Upper lobe of left lung (tissue), 6 donors: Measurements from ENCODE around the gene ZNF835. TPM values are rescaled to one million over a fixed set of nuclear protein-coding genes. Genes with fewer than 3 reads are reported as not detected.

ENCODE experiments used
- ATAC-seq, 2 donors: fragments of 200-7000 bp; cut with Tn5 transposase; one replicate each; pipeline ENCODE4 v1.9.1; 2022; ENCODE audit warnings: mild to moderate bottlenecking in 2 of 2, moderate library complexity in 2 of 2; ENCODE audit not compliant: low FRiP score in 2 of 2
- DNase-seq, 2 donors: peaks; one replicate each; pipeline ENCODE4 v3.0.0-alpha.2; 2019 to 2020
- H3K27ac ChIP-seq, 4 donors: fragments of 200-600 bp; sonication (generic); one replicate each; pipeline ENCODE4 v1.5.1; 2016 to 2019
- H3K27me3 ChIP-seq, 4 donors: fragments of 200-600 bp; sonication (generic); one replicate each; pipeline ENCODE4 v1.5.1; 2017 to 2019
- H3K36me3 ChIP-seq, 4 donors: fragments of 200-600 bp; sonication (generic); one replicate each; pipeline ENCODE4 v1.5.1; 2016 to 2019
- H3K4me1 ChIP-seq, 4 donors: fragments of 200-600 bp; sonication (generic); one replicate each; pipeline ENCODE4 v1.5.1; 2018 to 2019
- H3K4me3 ChIP-seq, 4 donors: fragments of 200-600 bp; sonication (generic); one replicate each; pipeline ENCODE4 v1.5.1; 2017 to 2019; ENCODE audit warnings: mild to moderate bottlenecking in 2 of 4, moderate library complexity in 1 of 4
- H3K9me3 ChIP-seq, 4 donors: fragments of 200-600 bp; sonication (generic); one replicate each; pipeline ENCODE4 v1.5.1; 2018 to 2019
- EP300 ChIP-seq, 4 donors: sonication (generic); formaldehyde crosslinking; IDR thresholded peaks; one replicate each; pipeline ENCODE4 v1.5.1; 2017; ENCODE audit warnings: antibody characterized with exemption in 4 of 4, control low read depth in 2 of 4
- POLR2A ChIP-seq, 4 donors: fragments of 450-650 bp; IDR thresholded peaks; one replicate each; pipeline ENCODE4 v1.5.1; 2016 to 2017; ENCODE audit warnings: antibody characterized with exemption in 4 of 4, mild to moderate bottlenecking in 2 of 4
- POLR2AphosphoS5 ChIP-seq, 2 donors: sonication (generic); formaldehyde crosslinking; IDR thresholded peaks; one replicate each; pipeline ENCODE4 v1.5.1; 2017; ENCODE audit warnings: antibody characterized with exemption in 2 of 2
- WGBS, 2 donors: methylation state at CpG; one replicate each; pipeline ENCODE4 v1.1.5; 2017 to 2018; 5-methylcytosine and 5-hydroxymethylcytosine counted together
- total RNA-seq, 6 donors: library from RNA; depleted of rRNA in 4 of 6; stranded (reverse); fragments of >200 nt in 4 of 6; gene quantifications; one replicate each; pipeline versions ENCODE4 v1.1.0 to v1.2.1, GENCODE V29; 2016 to 2021
- TF ChIP-seq, protein P1 (sequence below), 6 experiments: fragments of 450-650 bp in 4 of 6; fragments of 200-600 bp in 2 of 6; sonication (generic) in 2 of 6; IDR thresholded peaks; one replicate each; pipeline ENCODE4 v1.5.1; 2016 to 2019; ENCODE audit warnings: antibody characterized with exemption in 6 of 6
- donor health status: DM: no; HTN: no; CAD: no; lungs with moderate emphysema.
- donor health status: DM: no; HTN: yes; CAD: no; lungs with severe emphysema.

The ZNF835 gene
- total RNA-seq, 6 donors from 2014 or later: 0.78 to 4.1 (median 2.7) TPM; not detected in 1

DNA sequence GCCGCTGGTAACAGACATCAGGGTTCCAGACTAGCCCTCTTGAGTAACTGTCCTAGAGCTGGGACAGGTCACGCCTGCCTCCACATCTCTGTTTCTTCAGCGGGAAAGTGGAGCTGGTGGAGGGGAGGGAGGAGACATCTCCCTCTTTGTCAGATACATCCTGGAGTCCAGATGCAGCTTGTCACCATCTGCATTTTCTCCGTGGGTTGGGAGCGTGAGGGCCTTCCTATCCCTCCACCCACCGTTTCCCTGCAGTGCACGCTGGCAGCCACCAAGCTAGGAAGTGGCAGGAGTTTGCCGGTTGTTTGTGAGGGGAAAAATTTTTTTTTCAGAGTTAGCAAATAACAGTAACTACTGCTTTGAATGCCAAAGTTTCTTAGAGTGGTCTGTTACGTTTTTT, 48.6 kb downstream of the ZNF835 start:
- no peak for TF ChIP-seq POLR2A (IDR thresholded peaks at IDR 0.05)
- no peak for TF ChIP-seq POLR2AphosphoS5 (IDR thresholded peaks at IDR 0.05)
- TF ChIP-seq, protein P1, sequence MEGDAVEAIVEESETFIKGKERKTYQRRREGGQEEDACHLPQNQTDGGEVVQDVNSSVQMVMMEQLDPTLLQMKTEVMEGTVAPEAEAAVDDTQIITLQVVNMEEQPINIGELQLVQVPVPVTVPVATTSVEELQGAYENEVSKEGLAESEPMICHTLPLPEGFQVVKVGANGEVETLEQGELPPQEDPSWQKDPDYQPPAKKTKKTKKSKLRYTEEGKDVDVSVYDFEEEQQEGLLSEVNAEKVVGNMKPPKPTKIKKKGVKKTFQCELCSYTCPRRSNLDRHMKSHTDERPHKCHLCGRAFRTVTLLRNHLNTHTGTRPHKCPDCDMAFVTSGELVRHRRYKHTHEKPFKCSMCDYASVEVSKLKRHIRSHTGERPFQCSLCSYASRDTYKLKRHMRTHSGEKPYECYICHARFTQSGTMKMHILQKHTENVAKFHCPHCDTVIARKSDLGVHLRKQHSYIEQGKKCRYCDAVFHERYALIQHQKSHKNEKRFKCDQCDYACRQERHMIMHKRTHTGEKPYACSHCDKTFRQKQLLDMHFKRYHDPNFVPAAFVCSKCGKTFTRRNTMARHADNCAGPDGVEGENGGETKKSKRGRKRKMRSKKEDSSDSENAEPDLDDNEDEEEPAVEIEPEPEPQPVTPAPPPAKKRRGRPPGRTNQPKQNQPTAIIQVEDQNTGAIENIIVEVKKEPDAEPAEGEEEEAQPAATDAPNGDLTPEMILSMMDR (IDR thresholded peaks at IDR 0.05): no peak
- no peak for TF ChIP-seq EP300 (IDR thresholded peaks at IDR 0.05)
- Histone ChIP-seq H3K4me1 (no peaks in the 10 kb centered on the region), H3K9me3 (peaks cover 6 to 83% (median 73%) of the 10 kb centered on the region in 4 donors), H3K27me3 (no peaks in the 10 kb centered on the region), H3K4me3 (no peak overlapping the region), H3K27ac (no peak overlapping the region), H3K36me3 (peaks cover 4 to 51% (median 34%) of the 10 kb centered on the region in 4 donors)
- WGBS, 2 donors: 81 to 90% methylated on average over 9 of the region's 9 CpGs
- ATAC-seq (no peak), DNase-seq (no peak)

DNA sequence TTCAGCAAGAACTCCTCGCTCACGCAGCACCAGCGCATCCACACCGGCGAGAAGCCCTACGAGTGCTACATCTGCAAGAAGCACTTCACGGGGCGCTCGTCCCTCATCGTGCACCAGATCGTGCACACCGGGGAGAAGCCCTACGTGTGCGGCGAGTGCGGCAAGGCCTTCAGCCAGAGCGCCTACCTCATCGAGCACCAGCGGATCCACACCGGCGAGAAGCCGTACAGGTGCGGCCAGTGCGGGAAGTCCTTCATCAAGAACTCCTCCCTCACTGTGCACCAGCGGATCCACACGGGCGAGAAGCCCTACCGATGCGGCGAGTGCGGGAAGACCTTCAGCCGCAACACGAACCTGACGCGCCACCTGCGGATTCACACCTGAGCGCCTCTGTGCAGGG, 49.2 kb downstream of the ZNF835 start:
- H3K36me3 ChIP-seq: peaks cover 4 to 58% (median 37%) of the 10 kb centered on the region in 4 donors
- H3K27ac ChIP-seq: no peak overlapping the region
- H3K9me3 ChIP-seq: peaks cover 6 to 89% (median 78%) of the 10 kb centered on the region in 4 donors
- ATAC-seq (no peak), DNase-seq (no peak)
- H3K4me3 ChIP-seq: no peak overlapping the region
- H3K27me3 ChIP-seq: no peaks in the 10 kb centered on the region
- H3K4me1 ChIP-seq: no peaks in the 10 kb centered on the region
- TF ChIP-seq POLR2A (IDR thresholded peaks at IDR 0.05): no peak
- WGBS, 2 donors: 97 to 98% methylated on average over 34 to 37 of the region's 37 CpGs

DNA sequence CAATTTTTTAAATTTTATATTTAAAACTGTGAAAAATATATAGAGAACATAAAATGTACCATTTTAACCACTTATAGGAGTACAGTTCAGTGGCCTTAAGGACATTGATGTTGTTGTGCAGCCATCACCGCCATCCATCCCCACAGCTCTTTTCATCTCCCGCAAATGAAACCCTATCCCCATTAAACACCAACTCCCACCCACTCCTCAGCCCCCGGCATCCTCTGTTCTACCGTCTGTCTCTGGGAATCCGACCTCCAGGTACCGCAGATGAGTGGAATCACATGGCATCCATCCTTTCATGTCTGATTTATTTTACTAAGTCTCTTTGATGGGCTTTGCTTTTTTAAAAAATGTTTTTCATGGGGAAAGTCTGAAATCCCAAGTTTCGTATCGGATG, 52.4 kb downstream of the ZNF835 start:
- Histone ChIP-seq H3K27ac (no peak overlapping the region), H3K36me3 (peaks cover 4 to 50% (median 29%) of the 10 kb centered on the region in 4 donors), H3K27me3 (no peaks in the 10 kb centered on the region), H3K4me3 (no peak overlapping the region), H3K4me1 (no peaks in the 10 kb centered on the region), H3K9me3 (peaks cover 21 to 87% (median 84%) of the 10 kb centered on the region in 4 donors)
- TF ChIP-seq POLR2AphosphoS5 (IDR thresholded peaks at IDR 0.05) (no peak), POLR2A (IDR thresholded peaks at IDR 0.05) (no peak), EP300 (IDR thresholded peaks at IDR 0.05) (no peak)
- TF ChIP-seq, protein P1 (IDR thresholded peaks at IDR 0.05): no peak
- ATAC-seq: no peak
- DNase-seq: no peak
- WGBS, 2 donors: 77 to 78% methylated on average over 8 of the region's 8 CpGs

DNA sequence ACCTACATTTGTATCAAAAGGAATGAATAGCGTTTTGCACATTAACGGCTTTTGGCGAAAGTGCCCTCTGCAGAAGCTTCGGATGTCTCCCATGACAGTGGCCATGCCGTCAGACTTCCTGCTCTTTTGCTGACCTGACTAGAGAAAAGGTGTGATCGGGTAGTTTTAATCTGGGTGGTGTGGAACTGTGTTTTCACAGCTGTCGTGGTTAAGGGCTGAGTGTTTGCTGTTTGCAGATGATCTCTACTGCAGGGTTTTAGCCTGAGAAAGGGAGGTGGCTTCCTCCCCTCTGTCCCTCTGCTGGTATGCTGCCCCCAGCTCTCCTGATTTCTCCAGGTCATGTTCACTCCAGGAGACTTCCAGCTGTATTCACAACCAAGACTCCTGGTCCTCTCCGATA, 54.0 kb downstream of the ZNF835 start:
- no peak for DNase-seq
- peaks cover 29 to 88% (median 82%) of the 10 kb centered on the region in 4 donors for H3K9me3 ChIP-seq
- peaks cover 4 to 48% (median 21%) of the 10 kb centered on the region in 4 donors for H3K36me3 ChIP-seq
- no peak overlapping the region for H3K4me3 ChIP-seq
- H3K27me3 ChIP-seq: no peaks in the 10 kb centered on the region
- TF ChIP-seq EP300 (IDR thresholded peaks at IDR 0.05) (no peak), POLR2AphosphoS5 (IDR thresholded peaks at IDR 0.05) (no peak), POLR2A (IDR thresholded peaks at IDR 0.05) (no peak)
- TF ChIP-seq, protein P1 (IDR thresholded peaks at IDR 0.05): no peak
- ATAC-seq: no peak
- no peak overlapping the region for H3K27ac ChIP-seq
- no peaks in the 10 kb centered on the region for H3K4me1 ChIP-seq
- WGBS, 2 donors: 95 to 96% methylated on average over 8 of the region's 8 CpGs

DNA sequence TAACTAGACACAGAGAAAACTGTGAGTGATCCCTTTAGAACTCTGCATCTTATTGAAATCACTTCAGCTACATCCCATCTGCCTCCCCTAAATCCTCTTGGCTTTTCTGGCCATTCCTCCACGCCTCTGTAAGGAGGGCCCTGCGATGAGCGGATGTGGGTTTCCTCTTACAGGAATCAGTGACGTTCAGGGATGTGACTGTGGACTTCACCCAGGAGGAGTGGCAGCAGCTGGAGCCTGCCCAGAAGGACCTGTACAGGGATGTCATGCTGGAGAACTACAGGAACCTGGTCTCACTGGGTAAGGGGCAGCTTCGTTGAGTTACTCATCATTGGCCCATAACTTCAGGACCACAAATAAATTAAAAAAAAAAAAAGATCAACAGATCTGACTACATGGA, 57.9 kb downstream of the ZNF835 start:
- Histone ChIP-seq H3K36me3 (peaks cover 0 to 43% (median 6%) of the 10 kb centered on the region in 4 donors), H3K4me1 (no peaks in the 10 kb centered on the region), H3K9me3 (peaks cover 38 to 85% (median 68%) of the 10 kb centered on the region in 4 donors), H3K4me3 (no peak overlapping the region), H3K27ac (no peak overlapping the region), H3K27me3 (no peaks in the 10 kb centered on the region)
- 85 to 98% methylated on average over 5 of the region's 5 CpGs for WGBS, 2 donors
- TF ChIP-seq POLR2A (IDR thresholded peaks at IDR 0.05) (no peak), POLR2AphosphoS5 (IDR thresholded peaks at IDR 0.05) (no peak), EP300 (IDR thresholded peaks at IDR 0.05) (no peak)
- TF ChIP-seq, protein P1 (IDR thresholded peaks at IDR 0.05): no peak
- DNase-seq (no peak), ATAC-seq (no peak)
